Adipose tissue (tissue), 3 donors: ENCODE measurements around the gene DMKN. TPM values are rescaled to one million over a fixed set of nuclear protein-coding genes. Genes with fewer than 3 reads are reported as not detected.

Source experiments
- H3K27ac ChIP-seq: one replicate; pipeline ENCODE4 v1.5.1; 2013; ENCODE audit warnings: low read depth, low read length
- WGBS, 3 donors: extraction: QIAGEN DNeasy Blood & Tissue Kit; methylation state at CpG; one replicate each; pipeline ENCODE4 v1.1.7; 2013; 5-methylcytosine and 5-hydroxymethylcytosine counted together
- polyA plus RNA-seq, 3 donors: library from polyadenylated mRNA; stranded (reverse); fragments of 200-250 nt; gene quantifications; one replicate each; pipeline ENCODE4 v1.2.3, GENCODE V29; 2013
- donor health status: healthy with polysubstance abuse.
- donor health status: Bipolar disorder and iron deficiency.
- donor health status: healthy.

The DMKN gene
- polyA plus RNA-seq, 3 donors: 6.8 to 74.3 (median 15.3) TPM

DNA sequence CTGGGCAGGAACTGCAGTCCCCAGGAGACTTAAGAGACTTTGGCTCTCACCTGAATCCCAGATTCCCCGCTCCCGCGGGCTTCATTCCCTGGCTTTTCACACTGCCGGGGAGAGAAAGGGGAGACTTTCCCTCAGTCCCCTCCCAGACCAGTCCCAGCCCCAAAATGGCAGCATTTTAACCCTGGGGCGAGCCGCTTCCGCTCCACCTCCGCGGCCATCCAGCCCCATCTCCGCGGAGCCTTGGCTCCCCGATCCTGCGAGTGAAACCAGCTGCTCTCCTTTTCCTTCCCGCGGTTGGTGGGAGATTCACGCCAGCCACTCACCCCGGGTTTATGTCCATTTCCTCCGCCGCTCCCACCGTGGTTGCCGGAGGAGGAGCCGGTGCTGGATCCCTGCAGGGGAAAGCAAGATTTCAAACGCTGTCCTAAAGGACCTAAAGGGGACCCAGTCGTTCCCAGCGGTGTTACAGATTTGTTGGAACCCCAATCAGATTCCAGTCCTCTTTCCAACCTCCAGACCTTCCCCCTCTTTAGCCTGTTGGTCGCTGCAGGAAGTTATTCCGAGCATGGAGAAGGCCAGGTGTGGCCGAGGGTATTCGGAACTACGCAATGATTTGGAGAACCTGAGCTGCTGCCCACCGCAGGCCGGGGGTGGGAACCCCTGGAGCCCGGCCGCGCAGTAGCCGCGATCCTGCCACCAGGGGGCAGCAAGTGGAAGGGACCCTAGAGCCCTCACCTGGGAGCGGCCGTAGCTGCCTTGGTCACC, 3.4 kb downstream of the DMKN start:
- WGBS, 3 donors: 0 to 1% (median 0%) methylated on average over 35 to 39 of the region's 39 CpGs
- H3K27ac ChIP-seq: no peak overlapping the region

DNA sequence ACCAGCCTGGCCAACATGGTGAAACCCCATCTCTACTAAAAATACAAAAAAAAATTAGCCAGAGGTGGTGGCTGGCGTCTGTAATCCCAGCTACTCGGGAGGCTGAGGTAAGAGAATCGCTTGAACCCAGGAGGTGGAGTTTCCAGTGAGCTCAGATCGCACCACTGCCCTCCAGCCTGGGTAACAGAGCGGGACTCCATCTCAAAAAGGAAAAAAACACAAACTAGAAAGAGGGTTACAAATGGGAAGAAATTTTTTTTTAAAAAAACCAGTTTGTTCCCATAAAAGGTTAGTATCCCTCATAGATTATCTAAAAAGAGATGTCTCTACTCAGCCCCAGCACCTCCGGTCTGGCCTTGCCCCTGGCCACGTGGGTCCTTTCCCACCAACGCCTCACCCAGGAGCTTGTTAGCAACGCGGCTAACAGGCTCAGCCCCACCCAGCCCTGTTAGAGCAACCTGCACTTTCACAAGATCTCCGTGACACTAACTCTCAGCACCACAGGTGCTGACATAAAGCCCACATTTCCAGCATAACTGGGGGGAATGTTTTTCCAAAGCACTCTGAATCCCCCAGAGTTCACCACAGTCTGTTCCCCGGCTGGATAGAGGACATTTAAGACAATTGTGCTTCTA, 4.3 kb downstream of the DMKN start:
- WGBS, 3 donors: 15 to 30% (median 27%) methylated on average over 12 of the region's 12 CpGs
- no peak overlapping the region for H3K27ac ChIP-seq

GRCh38 chr19:35508129-35508528, 5.3 kb downstream of the DMKN start:
- WGBS, 3 donors: 88 to 90% (median 88%) methylated on average over 3 of the region's 3 CpGs
- no peak overlapping the region for H3K27ac ChIP-seq

GRCh38 chr19:35507561-35507960, 5.9 kb downstream of the DMKN start:
- no peak overlapping the region for H3K27ac ChIP-seq
- WGBS, 3 donors: 80 to 83% (median 83%) methylated on average over 11 of the region's 11 CpGs

DNA sequence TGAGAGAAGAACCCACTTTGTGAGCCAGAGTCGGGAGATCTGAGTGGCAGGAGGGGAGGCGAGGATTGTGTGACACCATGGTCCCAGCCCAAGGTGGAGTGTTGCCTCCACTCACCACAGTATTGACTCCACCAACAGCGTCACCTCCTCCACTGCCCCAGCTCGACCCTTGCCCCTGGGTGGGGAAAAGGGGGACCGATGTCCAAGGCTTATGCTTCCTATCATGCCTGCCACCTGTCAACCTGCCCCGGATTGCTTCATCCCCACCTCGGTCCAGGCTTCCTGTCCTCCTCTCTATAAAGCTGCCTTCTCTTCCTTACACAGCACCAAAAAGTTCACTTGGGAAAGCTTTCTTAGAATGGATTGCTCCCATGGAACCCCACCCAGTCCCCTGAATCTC, 7.4 kb downstream of the DMKN start:
- WGBS, 3 donors: 73 to 88% (median 84%) methylated on average over 6 to 7 of the region's 7 CpGs
- no peak overlapping the region for H3K27ac ChIP-seq

DNA sequence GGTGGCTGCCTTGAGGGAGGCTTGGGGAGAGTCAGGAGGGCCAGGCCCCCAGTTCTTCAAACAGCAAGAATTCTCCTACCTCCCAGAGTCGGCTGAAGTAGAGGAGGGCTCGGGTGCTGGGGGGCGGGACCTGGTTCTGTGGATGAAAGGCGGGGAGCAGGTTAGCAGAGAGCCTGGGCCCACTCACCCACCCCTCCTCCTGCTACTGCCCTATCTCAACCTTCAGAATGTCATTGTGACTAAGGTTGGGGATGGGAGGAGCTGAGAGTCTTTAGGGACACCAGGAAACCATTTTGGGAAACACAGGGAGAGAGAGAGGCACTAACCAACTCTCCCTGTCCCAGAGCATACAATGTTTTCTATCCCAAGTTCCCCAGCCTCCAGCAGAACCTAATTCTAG, 10.7 kb downstream of the DMKN start:
- 86 to 91% (median 89%) methylated on average over 4 of the region's 4 CpGs for WGBS, 3 donors
- H3K27ac ChIP-seq: no peak overlapping the region

DNA sequence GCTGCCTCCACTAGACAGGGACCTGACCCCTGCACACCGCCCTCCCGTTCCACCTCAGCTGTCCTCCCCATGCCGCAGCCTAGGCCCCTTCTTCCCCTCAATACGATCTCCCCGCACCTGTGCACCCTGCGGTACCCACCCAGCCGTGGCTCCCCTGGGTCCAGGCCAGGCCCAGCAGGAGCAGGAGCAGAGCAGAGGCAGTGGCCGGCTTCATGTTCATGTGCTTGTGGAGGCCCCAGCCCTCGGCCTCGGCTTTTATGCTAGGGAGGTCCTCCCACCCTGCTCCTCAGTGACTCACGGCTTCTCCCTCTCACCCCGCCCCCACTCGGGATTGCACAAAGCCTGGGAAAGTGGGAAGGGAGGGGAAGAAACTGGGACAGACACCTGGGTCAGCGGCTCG, 11.8 kb downstream of the DMKN start:
- 77 to 88% (median 78%) methylated on average over 11 to 15 of the region's 15 CpGs for WGBS, 3 donors
- no peak overlapping the region for H3K27ac ChIP-seq

- H3K27ac ChIP-seq: no peak overlapping the region
- 89 to 92% (median 91%) methylated on average over 10 of the region's 10 CpGs for WGBS, 3 donors
These were observed 12.8 kb downstream of the DMKN start for GRCh38 chr19:35500611-35501010.

GRCh38 chr19:35498984-35499527, 14.4 kb downstream of the DMKN start:
- WGBS, 3 donors: 74 to 85% (median 79%) methylated on average over 9 of the region's 9 CpGs

GRCh38 chr19:35498220-35498619, 15.2 kb downstream of the DMKN start:
- H3K27ac ChIP-seq: no peak overlapping the region
- 75 to 95% (median 88%) methylated on average over 3 of the region's 3 CpGs for whole genome bisulfite sequencing, 3 donors

More at GRCh38 chr19:35498984-35499527, 14.4 kb downstream of the DMKN start:
- no peak overlapping the region for H3K27ac ChIP-seq

DNA sequence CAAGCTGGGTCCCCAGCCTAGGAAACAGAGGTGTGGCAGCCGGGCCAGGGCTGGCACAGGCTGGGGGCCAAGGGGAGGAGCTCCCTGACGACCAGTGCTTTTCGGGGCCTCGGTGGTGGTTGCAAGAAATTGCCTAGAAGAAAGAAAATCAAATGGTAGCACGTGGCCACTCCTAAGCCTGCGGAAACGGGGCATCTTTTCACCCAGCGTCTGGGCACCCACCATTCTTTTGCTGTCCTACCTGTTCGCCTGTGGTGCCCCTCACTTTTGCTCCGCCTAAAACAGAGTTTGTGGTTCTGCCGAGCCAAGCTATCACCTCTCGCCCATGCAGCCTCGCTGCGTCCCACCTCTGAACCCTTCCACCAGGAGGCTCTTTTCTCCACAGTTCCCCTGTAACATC, 16.0 kb downstream of the DMKN start:
- H3K27ac ChIP-seq: no peak overlapping the region
- 80 to 84% (median 81%) methylated on average over 11 to 14 of the region's 14 CpGs for WGBS, 3 donors

DNA sequence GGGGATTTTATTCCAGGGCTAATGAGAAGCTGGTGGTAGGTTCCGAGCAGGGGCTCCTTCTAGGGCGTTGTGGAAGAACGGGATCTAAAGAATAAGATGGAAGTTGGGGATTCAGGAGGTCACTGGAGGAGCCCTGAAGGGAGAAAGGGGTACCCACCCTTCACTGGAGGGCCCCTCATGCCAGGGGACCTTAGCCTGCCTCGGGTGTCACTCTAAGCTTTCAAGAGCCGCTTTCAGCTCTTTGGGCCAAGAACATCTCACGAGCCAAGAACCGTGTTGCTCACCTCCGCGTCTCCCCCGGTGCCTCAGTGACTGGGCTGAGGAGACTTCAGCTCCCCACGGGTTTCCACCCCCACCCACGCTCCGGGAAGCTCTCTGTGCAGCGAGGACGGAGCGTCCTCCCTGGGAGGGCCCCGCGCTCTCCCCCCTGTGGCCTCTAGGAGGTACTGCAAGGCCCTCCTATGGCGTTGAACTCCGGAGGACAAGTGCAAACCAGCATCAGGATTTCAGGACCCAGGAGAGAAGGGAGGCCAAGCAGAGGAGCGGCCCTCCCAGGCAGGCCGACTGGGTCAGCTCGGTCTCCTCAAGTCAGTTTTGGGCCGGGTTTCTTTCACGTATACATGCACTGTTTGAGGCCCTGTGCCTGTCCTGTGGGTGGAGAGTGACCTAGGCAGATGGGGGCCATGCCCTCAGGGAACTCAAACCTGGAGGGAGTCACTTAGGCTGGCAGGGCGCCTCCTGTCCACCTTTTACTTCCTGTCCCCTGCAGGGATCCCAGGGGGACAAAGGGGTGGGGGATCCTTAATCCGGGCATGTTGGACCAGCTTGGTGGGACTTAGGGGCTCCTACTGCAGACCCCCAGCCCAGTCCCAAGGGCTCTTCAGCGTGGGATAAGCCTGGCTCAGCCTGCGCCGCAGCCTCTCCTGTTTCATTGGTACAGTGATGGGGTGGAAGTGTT, 18.1 kb downstream of the DMKN start:
- WGBS, 3 donors: 24 to 26% (median 25%) methylated on average over 30 of the region's 30 CpGs
- H3K27ac ChIP-seq: no peak overlapping the region

DNA sequence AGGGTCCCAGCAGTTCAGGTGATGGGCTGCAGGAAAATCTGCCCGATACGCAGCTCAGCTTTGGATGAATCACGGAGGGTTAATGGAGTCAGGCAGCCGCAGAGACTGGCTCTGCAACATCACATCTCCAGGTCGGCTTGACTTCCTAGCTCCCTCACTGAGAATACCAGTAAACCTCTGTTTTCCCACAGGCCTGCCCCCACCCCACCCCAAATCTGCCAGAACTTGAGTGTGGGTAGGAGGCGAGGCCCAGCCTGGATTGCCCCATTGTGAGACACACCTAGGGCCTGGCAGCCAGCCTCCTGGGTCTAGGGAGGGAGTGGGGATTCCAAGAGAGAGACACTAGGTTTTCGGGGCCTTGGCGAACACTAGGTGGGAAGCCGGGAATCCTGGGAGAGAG, 19.5 kb downstream of the DMKN start:
- WGBS, 3 donors: 89 to 91% (median 89%) methylated on average over 9 of the region's 9 CpGs

GRCh38 chr19:35491836-35492360, 21.6 kb downstream of the DMKN start:
- WGBS, 3 donors: 85 to 90% (median 86%) methylated on average over 9 of the region's 9 CpGs
- H3K27ac ChIP-seq: no peak overlapping the region

More for the DNA sequence above, 19.5 kb downstream of the DMKN start:
- no peak overlapping the region for H3K27ac ChIP-seq

DNA sequence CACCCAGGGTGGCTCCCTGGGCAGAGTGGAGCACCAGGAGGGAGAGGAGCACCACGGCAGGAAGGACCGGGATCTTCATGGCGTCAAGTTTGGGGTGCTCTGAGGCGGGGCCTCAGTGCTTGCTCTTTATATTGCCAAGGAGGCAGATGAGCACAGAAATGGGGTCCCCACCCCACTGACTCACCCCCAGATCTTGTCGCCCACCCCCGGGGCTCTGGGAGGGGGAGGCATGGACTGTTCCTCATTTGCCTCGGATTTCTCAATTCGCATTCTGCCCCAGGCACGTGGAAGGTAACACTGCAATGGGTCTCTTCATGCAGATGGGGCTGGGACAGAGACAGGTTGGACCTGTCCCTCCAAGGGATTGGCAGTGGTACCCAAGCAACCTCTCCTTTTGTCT, 23.1 kb downstream of the DMKN start, which contains the start of gene KRTDAP:
Gene KRTDAP (minus strand): TSS at position 101 of the 400 bp plus-strand sequence. CDS start 22 bp downstream, at position 79.
- no peak within 1 kb of the TSS for H3K27ac ChIP-seq
- 74 to 90% (median 81%) methylated on average over 9 of the region's 9 CpGs for WGBS, 3 donors

DNA sequence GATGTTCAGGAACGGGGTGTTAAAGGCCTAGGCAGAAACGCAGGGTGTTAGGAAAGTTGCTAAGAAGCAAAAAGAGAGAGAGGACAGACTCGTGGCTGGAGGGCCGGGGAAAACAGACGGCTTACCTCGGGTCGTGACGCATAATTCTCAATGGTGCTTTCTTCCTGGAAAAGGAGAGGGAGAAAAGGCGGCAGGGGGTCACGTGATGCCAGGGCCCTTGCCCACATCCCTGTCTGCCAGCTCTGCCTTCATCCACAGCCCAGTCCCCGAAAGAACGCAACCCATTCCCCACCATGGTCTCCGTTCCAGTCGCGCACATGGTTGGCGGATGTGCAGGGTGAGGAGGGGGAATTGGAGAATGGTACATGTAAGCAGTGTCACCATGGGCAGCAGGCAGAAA, 24.8 kb downstream of the DMKN start:
- 85 to 89% (median 86%) methylated on average over 15 to 16 of the region's 16 CpGs for WGBS, 3 donors

DNA sequence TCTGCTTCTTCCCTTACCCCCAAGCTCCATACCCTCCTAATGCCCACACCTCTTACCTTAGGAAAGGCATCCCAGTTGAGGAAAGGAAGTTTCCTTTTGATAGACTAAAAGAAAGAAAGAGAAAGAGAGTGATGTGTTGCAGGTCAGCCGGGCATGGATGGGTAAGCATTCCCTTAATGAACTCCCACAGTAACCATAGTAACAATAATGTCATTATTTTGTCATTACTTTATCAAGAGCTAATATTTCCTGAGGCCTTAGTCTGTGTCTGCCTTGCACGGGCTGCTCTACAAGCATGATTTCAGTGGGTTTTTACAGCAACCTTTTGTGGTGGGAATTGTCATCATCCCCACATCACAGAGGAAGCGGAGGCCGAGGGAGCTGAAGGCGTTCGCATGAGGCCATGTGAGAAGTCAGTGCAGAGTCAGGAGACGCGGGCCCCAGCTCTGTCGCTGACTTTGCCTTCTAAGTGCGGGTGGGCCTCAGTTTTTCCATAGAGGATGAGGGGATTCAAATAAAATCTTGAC, 25.7 kb downstream of the DMKN start:
- no peak overlapping the region for H3K27ac ChIP-seq
- WGBS, 3 donors: 90 to 95% (median 93%) methylated on average over 10 of the region's 10 CpGs

More for the DNA sequence above, 24.8 kb downstream of the DMKN start:
- no peak overlapping the region for H3K27ac ChIP-seq

DNA sequence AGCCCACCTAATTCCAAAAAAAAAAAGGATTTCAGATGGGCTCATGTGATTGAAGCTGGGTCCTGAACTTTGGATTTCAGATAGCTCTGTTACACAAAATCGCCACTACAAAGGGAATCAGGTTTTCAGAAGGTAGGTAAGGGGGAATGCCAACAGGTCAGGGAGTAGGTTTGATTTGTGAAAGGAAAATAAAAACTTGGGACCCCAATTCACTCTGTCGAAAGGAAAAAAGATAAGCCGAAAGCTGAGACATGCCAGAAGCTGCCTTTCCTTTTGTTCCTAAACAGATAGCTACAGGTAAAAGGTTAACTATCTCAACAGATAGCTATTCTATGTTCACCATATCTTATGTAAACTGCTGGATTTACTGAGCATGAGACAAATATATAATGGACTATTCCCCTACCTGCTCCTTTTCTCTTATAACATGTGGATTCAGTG, 27.2 kb downstream of the DMKN start:
- H3K27ac ChIP-seq: no peak overlapping the region
- 33 to 89% (median 83%) methylated on average over 3 of the region's 3 CpGs for WGBS, 3 donors
